ENCODE data around the gene SIPA1L3. TPM values are rescaled to one million over a fixed set of nuclear protein-coding genes. Genes with fewer than 3 reads are reported as not detected.

SIPA1L3 gene
- total and polyA plus RNA-seq, 2 of the 13 experiments (the other 11 are each of a cell fraction or from before 2014, with no cell fraction given) = 5.5 to 7.7 TPM

DNA sequence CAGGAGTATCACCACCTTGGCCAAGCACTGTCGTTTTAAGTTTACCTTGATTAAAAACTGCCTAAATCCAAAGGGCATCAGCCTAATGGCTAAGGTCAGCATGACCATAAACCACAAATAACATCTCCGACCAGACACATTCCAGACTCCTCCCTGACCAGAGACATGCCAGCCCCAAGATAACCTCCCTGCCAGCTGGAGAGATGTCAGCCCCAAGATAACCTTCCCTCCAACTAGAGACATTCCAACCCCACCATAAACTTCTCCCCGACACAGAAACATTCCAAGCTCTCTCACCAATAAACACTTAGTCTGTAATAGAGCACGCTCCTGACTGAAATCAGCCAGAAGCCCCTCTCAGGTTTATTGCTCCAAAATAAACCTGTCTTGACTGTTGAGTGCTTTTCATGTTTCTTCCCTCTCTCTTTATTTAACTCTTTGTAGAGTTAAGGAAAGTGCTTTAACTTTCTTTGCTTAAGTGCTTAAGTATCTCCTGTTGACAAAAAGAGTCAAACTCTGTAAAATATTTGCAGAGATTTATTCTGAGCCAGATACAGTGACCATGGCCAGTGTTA is 37.2 kb upstream of the SIPA1L3 start (continued):
- TF ChIP-seq ZNF20 (CRISPR knock-in tag; IDR thresholded peaks at IDR 0.05) = no peak
- no peak for TF ChIP-seq AKAP8 (CRISPR knock-in tag; IDR thresholded peaks at IDR 0.05)

- ATAC-seq (no peak; the same call in 2 of the 3 replicates), FAIRE-seq (no peak), DNase-seq (ENCODE audit: low spot score) (no peak)
- ChIA-PET POLR2A (no interaction called here), CTCF (ENCODE audit: low intra/inter-chr PET ratio, low total read pairs) (no interaction called here)
- Histone ChIP-seq H3K27ac (ENCODE audit: extremely low read length, insufficient read depth, low read length) (no peak overlapping the region), H2AFZ (ENCODE audit: low read length) (no peak overlapping the region), H3K9me3 (ENCODE audit: low read length) (peaks cover 6% of the 10 kb centered on the region; the same call in 1 of the 2 replicates), H3K36me3 (replicated peaks in 1 of 2; ENCODE audit: control insufficient read depth in 1 of 2, insufficient read depth in 2 of 2, low read length in 2 of 2) (no peaks in the 10 kb centered on the region), H4K20me1 (ENCODE audit: insufficient read depth, low read length) (no peaks in the 10 kb centered on the region), H3K27me3 (ENCODE audit: control insufficient read depth in 1 of 2, insufficient read depth in 2 of 2, low read length in 2 of 2) (no peaks in the 10 kb centered on the region), H3K4me1 (ENCODE audit: insufficient read depth, low read length) (peaks cover 21% of the 10 kb centered on the region), H3K9ac (ENCODE audit: insufficient read depth, low read depth, low read length) (no peak overlapping the region), H3K4me2 (ENCODE audit: low read depth, low read length) (no peak overlapping the region), H3K79me2 (ENCODE audit: insufficient read depth, low read length) (no peaks in the 10 kb centered on the region), H3K4me3 (replicated peaks in 1 of 3; ENCODE audit: insufficient read depth in 1 of 3, low read depth in 2 of 3, low read length in 3 of 3) (no peak overlapping the region)
- BruUV-seq (replicated peaks) = no TSS peak
- intact Hi-C loops (cut with micrococcal nuclease; ENCODE audit: unreplicated experiment) = no loop called here
- in situ Hi-C loops (cut with HindIII; ENCODE audit: extremely low pct_ligation_motif_present, low pct_unique_long_range_greater_than_20kb) = no loop called here
- 11% methylated on average over 5 of the region's 5 CpGs for WGBS (ENCODE audit: low lambda C conversion rate)
- TF ChIP-seq ZNF362 (CRISPR knock-in tag; IDR thresholded peaks at IDR 0.05; ENCODE audit: borderline replicate concordance) (no peak), RNF2 (conservative IDR thresholded peaks at IDR 0.05; ENCODE audit: low read depth) (no peak), ZNF720 (CRISPR knock-in tag; IDR thresholded peaks at IDR 0.05) (no peak)
- TF ChIP-seq, protein P1, sequence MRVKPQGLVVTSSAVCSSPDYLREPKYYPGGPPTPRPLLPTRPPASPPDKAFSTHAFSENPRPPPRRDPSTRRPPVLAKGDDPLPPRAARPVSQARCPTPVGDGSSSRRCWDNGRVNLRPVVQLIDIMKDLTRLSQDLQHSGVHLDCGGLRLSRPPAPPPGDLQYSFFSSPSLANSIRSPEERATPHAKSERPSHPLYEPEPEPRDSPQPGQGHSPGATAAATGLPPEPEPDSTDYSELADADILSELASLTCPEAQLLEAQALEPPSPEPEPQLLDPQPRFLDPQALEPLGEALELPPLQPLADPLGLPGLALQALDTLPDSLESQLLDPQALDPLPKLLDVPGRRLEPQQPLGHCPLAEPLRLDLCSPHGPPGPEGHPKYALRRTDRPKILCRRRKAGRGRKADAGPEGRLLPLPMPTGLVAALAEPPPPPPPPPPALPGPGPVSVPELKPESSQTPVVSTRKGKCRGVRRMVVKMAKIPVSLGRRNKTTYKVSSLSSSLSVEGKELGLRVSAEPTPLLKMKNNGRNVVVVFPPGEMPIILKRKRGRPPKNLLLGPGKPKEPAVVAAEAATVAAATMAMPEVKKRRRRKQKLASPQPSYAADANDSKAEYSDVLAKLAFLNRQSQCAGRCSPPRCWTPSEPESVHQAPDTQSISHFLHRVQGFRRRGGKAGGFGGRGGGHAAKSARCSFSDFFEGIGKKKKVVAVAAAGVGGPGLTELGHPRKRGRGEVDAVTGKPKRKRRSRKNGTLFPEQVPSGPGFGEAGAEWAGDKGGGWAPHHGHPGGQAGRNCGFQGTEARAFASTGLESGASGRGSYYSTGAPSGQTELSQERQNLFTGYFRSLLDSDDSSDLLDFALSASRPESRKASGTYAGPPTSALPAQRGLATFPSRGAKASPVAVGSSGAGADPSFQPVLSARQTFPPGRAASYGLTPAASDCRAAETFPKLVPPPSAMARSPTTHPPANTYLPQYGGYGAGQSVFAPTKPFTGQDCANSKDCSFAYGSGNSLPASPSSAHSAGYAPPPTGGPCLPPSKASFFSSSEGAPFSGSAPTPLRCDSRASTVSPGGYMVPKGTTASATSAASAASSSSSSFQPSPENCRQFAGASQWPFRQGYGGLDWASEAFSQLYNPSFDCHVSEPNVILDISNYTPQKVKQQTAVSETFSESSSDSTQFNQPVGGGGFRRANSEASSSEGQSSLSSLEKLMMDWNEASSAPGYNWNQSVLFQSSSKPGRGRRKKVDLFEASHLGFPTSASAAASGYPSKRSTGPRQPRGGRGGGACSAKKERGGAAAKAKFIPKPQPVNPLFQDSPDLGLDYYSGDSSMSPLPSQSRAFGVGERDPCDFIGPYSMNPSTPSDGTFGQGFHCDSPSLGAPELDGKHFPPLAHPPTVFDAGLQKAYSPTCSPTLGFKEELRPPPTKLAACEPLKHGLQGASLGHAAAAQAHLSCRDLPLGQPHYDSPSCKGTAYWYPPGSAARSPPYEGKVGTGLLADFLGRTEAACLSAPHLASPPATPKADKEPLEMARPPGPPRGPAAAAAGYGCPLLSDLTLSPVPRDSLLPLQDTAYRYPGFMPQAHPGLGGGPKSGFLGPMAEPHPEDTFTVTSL (CRISPR knock-in tag; IDR thresholded peaks at IDR 0.05; ENCODE audit: borderline replicate concordance) = no peak
- TF ChIP-seq, protein P2, sequence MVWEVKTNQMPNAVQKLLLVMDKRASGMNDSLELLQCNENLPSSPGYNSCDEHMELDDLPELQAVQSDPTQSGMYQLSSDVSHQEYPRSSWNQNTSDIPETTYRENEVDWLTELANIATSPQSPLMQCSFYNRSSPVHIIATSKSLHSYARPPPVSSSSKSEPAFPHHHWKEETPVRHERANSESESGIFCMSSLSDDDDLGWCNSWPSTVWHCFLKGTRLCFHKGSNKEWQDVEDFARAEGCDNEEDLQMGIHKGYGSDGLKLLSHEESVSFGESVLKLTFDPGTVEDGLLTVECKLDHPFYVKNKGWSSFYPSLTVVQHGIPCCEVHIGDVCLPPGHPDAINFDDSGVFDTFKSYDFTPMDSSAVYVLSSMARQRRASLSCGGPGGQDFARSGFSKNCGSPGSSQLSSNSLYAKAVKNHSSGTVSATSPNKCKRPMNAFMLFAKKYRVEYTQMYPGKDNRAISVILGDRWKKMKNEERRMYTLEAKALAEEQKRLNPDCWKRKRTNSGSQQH (CRISPR knock-in tag; IDR thresholded peaks at IDR 0.05; ENCODE audit: low read depth) = no peak
- TF ChIP-seq, protein P3, sequence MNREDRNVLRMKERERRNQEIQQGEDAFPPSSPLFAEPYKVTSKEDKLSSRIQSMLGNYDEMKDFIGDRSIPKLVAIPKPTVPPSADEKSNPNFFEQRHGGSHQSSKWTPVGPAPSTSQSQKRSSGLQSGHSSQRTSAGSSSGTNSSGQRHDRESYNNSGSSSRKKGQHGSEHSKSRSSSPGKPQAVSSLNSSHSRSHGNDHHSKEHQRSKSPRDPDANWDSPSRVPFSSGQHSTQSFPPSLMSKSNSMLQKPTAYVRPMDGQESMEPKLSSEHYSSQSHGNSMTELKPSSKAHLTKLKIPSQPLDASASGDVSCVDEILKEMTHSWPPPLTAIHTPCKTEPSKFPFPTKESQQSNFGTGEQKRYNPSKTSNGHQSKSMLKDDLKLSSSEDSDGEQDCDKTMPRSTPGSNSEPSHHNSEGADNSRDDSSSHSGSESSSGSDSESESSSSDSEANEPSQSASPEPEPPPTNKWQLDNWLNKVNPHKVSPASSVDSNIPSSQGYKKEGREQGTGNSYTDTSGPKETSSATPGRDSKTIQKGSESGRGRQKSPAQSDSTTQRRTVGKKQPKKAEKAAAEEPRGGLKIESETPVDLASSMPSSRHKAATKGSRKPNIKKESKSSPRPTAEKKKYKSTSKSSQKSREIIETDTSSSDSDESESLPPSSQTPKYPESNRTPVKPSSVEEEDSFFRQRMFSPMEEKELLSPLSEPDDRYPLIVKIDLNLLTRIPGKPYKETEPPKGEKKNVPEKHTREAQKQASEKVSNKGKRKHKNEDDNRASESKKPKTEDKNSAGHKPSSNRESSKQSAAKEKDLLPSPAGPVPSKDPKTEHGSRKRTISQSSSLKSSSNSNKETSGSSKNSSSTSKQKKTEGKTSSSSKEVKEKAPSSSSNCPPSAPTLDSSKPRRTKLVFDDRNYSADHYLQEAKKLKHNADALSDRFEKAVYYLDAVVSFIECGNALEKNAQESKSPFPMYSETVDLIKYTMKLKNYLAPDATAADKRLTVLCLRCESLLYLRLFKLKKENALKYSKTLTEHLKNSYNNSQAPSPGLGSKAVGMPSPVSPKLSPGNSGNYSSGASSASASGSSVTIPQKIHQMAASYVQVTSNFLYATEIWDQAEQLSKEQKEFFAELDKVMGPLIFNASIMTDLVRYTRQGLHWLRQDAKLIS (CRISPR knock-in tag; IDR thresholded peaks at IDR 0.05) = no peak
Observed at GRCh38 chr19:37872383-37872782, 34.6 kb upstream of the SIPA1L3 start.
